ENCODE data around the gene CAV2. TPM values are rescaled to one million over a fixed set of nuclear protein-coding genes. Genes with fewer than 3 reads are reported as not detected.

The CAV2 gene
- total and polyA plus RNA-seq, 2 of the 8 experiments (the other 6 are each of a cell fraction or from before 2014, with no cell fraction given), result 2.8 to 4.7 TPM

GRCh38 chr7:116557066-116557585, 57.6 kb downstream of the CAV2 start:
- H3K56ac ChIP-seq (replicated peaks; ENCODE audit: insufficient read length, low read depth, low read length), result no peak overlapping the region
- H3K79me2 ChIP-seq (ENCODE audit: control insufficient read depth in 1 of 2, insufficient read depth in 2 of 2, low read length in 2 of 2), result no peaks in the 10 kb centered on the region
- no peak overlapping the region for H3K4me3 ChIP-seq (ENCODE audit: extremely low read depth in 1 of 4, insufficient read depth in 2 of 4, low read depth in 3 of 4, low read length in 4 of 4)
- H3K23me2 ChIP-seq (ENCODE audit: low read depth, low read length), result no peaks in the 10 kb centered on the region; the same call in 1 of the 2 replicates
- no peak overlapping the region for H3K4ac ChIP-seq (replicated peaks; ENCODE audit: insufficient read length, low read depth, low read length)
- H3K36me3 ChIP-seq (ENCODE audit: control insufficient read depth in 2 of 4, insufficient read depth in 4 of 4, low read length in 3 of 4), result no peaks in the 10 kb centered on the region
- no peaks in the 10 kb centered on the region for H3K27me3 ChIP-seq (replicated peaks in 1 of 4; ENCODE audit: control insufficient read depth in 3 of 4, extremely low read depth in 1 of 4, insufficient read depth in 3 of 4, low read length in 3 of 4)
- H3K4me1 ChIP-seq (replicated peaks in 1 of 4; ENCODE audit: control insufficient read depth in 3 of 4, insufficient read depth in 4 of 4, low read length in 3 of 4), result peaks cover 0 to 3% (median 0%) of the 10 kb centered on the region in 4 experiments; a peak in 1 of 7 replicates
- no peaks in the 10 kb centered on the region for H4K20me1 ChIP-seq (replicated peaks in 1 of 2; ENCODE audit: control insufficient read depth in 1 of 2, insufficient read depth in 2 of 2, low read length in 2 of 2)
- POLR2A ChIA-PET (ENCODE audit: partially characterized antibody), result no interaction called here
- H3K14ac ChIP-seq (ENCODE audit: insufficient read length), result no peak overlapping the region
- H4K91ac ChIP-seq (replicated peaks; ENCODE audit: insufficient read length, low read length), result no peak overlapping the region
- H2BK12ac ChIP-seq (ENCODE audit: low read depth, low read length), result no peak overlapping the region
- no peak overlapping the region for H2BK20ac ChIP-seq (ENCODE audit: low read length)
- H3K18ac ChIP-seq (ENCODE audit: extremely low read depth, low read length), result no peak overlapping the region
- no peaks in the 10 kb centered on the region for H3K9me3 ChIP-seq (ENCODE audit: insufficient read depth in 2 of 2, low read depth in 1 of 2, low read length in 1 of 2)
- no peak overlapping the region for H2BK5ac ChIP-seq (ENCODE audit: low read depth, low read length)
- DNase-seq (ENCODE audit: low read depth in 1 of 2, low spot score in 2 of 2), result no peak
- WGBS, 2 experiments (ENCODE audit: extremely low coverage in 1 of 2, insufficient coverage in 1 of 2, insufficient read length in 1 of 2, insufficient replicate concordance in 2 of 2, low coverage in 1 of 2, low lambda C conversion rate in 2 of 2, missing lambda C conversion rate in 1 of 2), result 77% methylated on average over 3 of the region's 3 CpGs; no CpG with 5 or more reads in 1 of the 2 experiments
- no peak for FAIRE-seq
- H2AK5ac ChIP-seq (ENCODE audit: low read depth, low read length), result no peak overlapping the region
- CTCF ChIA-PET (ENCODE audit: partially characterized antibody), result interaction anchor here (0.6 to 1.4 kb wide), 2 partner anchors 34 to 266 kb away, joined by 4 to 5 read pairs; no protein-coding TSS in a partner anchor
- H3K9ac ChIP-seq (replicated peaks in 1 of 4; ENCODE audit: extremely low read depth in 1 of 4, low read depth in 3 of 4, low read length in 3 of 4), result no peak overlapping the region
- H2AFZ ChIP-seq (ENCODE audit: low read length), result no peak overlapping the region
- H3K23ac ChIP-seq (ENCODE audit: insufficient read length), result no peak overlapping the region
- no peak overlapping the region for H4K5ac ChIP-seq (ENCODE audit: insufficient read length, low read depth, low read length)
- no peaks in the 10 kb centered on the region for H3K79me1 ChIP-seq (ENCODE audit: low read depth, low read length)
- no peak for TF ChIP-seq ATF3 (IDR thresholded peaks at IDR 0.05; ENCODE audit: insufficient read depth, low read depth, low read length)
- no peak for TF ChIP-seq RXRA (IDR thresholded peaks at IDR 0.05; ENCODE audit: insufficient read depth, low read depth, low read length)
- TF ChIP-seq SP2 (IDR thresholded peaks at IDR 0.05; ENCODE audit: low read length), result no peak
- no peak for TF ChIP-seq POU5F1 (IDR thresholded peaks at IDR 0.05; ENCODE audit: low read depth, low read length)
- no peak for TF ChIP-seq SAP30 (IDR thresholded peaks at IDR 0.05; ENCODE audit: insufficient read depth, insufficient replicate concordance, low read length)
- no peak overlapping the region for H2BK15ac ChIP-seq (ENCODE audit: low read length)
- no peak overlapping the region for H2BK120ac ChIP-seq (replicated peaks; ENCODE audit: low read depth, low read length)
- no peak overlapping the region for H3K27ac ChIP-seq (ENCODE audit: low read depth, low read length)
- H3K4me2 ChIP-seq (ENCODE audit: insufficient read depth in 1 of 2, low read depth in 2 of 2, low read length in 2 of 2), result no peak overlapping the region
- H4K8ac ChIP-seq (ENCODE audit: extremely low read depth, insufficient read depth, low read length), result no peak overlapping the region
